A549 treated with Mapracorat at 1 μM for 4 hours (cell line): ENCODE data around the gene GABRB2. TPM values are rescaled to one million over a fixed set of nuclear protein-coding genes. Genes with fewer than 3 reads are reported as not detected.

Experiments
- total RNA-seq: library from RNA; stranded (reverse); fragments of 200-300 nt; extraction: Qiagen RNA extraction; gene quantifications from 5 replicates; pipeline ENCODE4 v1.2.3, GENCODE V29; 2022

Gene GABRB2
- not detected in 5 replicates for total RNA-seq

GRCh38 chr5:161546470-161547301, at the start of gene GABRB2:
Gene GABRB2, minus strand, starts transcription at chr5:161546725. Its CDS starts 82 bp downstream, at chr5:161546643.

Other genes starting within 250 kb of the GABRB2 start
- not detected in 5 replicates for gene GABRA6, start 139.0 kb upstream of the GABRB2 start, total RNA-seq